Fibroblast of villous mesenchyme (primary cell): Measurements from ENCODE around the gene C17orf50. TPM values are rescaled to one million over a fixed set of nuclear protein-coding genes. Genes with fewer than 3 reads are reported as not detected.

Source experiments
- DNase-seq: peaks from one replicate; pipeline ENCODE4 v3.0.0-alpha.2; 2010; ENCODE audit warnings: low read depth
- H3K4me3 ChIP-seq: 2 replicates; pipeline ENCODE4 v1.5.1; 2011; ENCODE audit warnings: low read depth, mild to moderate bottlenecking, low read length
- total RNA-seq: library from RNA; depleted of rRNA; stranded (reverse); fragments of >200 nt; gene quantifications from 2 replicates; pipeline ENCODE4 v1.2.3, GENCODE V29; 2012
- TF ChIP-seq, protein P1 (sequence below): IDR thresholded peaks from 2 replicates; pipeline ENCODE4 v1.5.1; 2012; ENCODE audit warnings: low read depth, mild to moderate bottlenecking, low read length; ENCODE audit not compliant: insufficient read depth

Gene C17orf50
- total RNA-seq, 1 donor, result not detected

DNA sequence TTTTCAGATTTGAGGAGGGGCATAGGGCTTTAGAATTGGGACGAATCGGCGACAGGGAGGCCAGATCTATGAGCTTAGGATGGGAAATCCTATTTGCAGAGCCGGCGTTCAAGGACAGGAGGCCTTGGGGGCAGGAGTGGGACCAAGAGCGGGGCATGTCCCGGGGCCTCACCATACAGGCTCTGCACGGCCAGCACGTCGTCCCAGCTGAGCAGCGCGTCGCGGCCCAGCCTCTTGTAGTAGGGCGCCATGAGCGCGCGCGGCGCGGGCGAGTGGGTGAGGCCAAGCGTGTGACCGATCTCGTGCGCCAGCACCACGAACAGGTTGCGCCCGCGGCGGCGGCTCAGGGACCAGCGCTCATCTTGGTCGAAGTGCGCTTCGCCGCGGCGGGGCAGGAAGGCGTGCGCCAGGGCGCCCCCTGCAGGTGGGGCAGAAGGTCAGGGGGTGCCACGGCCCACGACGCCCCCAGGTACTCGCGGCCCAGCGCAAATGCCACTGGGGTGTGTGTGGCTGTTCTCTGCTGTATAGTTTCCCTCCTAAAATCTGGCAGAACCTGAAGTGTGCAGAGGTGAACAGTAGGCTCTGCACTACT is 9.3 kb downstream of the C17orf50 start:
- TF ChIP-seq, protein P1, sequence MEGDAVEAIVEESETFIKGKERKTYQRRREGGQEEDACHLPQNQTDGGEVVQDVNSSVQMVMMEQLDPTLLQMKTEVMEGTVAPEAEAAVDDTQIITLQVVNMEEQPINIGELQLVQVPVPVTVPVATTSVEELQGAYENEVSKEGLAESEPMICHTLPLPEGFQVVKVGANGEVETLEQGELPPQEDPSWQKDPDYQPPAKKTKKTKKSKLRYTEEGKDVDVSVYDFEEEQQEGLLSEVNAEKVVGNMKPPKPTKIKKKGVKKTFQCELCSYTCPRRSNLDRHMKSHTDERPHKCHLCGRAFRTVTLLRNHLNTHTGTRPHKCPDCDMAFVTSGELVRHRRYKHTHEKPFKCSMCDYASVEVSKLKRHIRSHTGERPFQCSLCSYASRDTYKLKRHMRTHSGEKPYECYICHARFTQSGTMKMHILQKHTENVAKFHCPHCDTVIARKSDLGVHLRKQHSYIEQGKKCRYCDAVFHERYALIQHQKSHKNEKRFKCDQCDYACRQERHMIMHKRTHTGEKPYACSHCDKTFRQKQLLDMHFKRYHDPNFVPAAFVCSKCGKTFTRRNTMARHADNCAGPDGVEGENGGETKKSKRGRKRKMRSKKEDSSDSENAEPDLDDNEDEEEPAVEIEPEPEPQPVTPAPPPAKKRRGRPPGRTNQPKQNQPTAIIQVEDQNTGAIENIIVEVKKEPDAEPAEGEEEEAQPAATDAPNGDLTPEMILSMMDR, result peak; percentile 17
- no peak overlapping the region for H3K4me3 ChIP-seq
- no peak for DNase-seq

GRCh38 chr17:35773129-35773528 is 12.4 kb downstream of the C17orf50 start:
- no peak for DNase-seq
- no peak overlapping the region for H3K4me3 ChIP-seq
- TF ChIP-seq, protein P1, result no peak

- DNase-seq, result no peak
- H3K4me3 ChIP-seq, result no peak overlapping the region
- TF ChIP-seq, protein P1, result no peak
Observed at GRCh38 chr17:35773679-35774425, 13.2 kb downstream of the C17orf50 start.

GRCh38 chr17:35774499-35774898 is 13.8 kb downstream of the C17orf50 start:
- TF ChIP-seq, protein P1, result no peak
- DNase-seq, result peak; percentile 57
- no peak overlapping the region for H3K4me3 ChIP-seq

DNA sequence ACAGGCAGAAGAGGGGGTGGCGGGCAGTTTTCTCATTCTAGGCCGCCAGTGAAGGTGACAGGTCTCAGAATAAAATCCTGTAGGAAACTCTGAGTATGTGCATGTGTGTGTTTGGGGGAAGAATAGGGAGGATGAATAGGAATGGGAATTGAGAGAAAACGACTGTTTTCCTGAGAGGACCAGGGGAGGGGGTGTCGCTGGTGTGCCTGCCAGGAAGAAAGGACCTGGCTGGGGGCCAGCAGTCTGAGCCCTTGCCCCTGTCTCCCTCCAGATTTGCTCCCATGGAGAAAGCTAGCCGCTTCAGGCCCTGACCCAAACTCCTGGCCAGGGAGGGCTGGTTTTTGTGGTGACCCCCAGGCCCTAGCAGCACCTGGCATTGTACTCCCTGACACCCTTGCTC is 14.4 kb downstream of the C17orf50 start:
- H3K4me3 ChIP-seq, result no peak overlapping the region
- TF ChIP-seq, protein P1, result no peak
- DNase-seq, result no peak

DNA sequence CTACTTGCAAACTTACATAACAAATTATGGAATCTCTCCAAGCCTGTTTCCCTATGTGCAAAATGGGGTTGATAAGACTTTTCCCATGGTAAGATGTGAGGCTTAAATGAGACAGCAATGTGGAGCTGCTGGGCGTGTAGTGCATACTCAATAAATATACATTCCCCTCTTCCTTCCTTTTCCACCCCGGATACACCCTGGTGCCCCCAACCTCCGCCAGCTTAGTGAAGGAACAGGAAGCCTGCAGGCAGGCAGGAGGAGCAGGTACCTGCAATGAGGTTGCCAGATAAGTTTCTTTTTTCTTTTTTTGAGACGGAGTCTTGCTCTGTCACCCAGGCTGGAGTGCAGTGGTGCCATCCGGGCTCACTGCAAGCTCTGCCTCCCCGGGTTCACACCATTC is 14.9 kb downstream of the C17orf50 start:
- no peak overlapping the region for H3K4me3 ChIP-seq
- peak; percentile 26 for DNase-seq
- TF ChIP-seq, protein P1, result no peak
